ENCODE measurements around the gene ACOT7. TPM values are rescaled to one million over a fixed set of nuclear protein-coding genes. Genes with fewer than 3 reads are reported as not detected.

Gene ACOT7
- total and polyA plus RNA-seq, 2 experiments from 2014 or later: 167 to 169 TPM

DNA sequence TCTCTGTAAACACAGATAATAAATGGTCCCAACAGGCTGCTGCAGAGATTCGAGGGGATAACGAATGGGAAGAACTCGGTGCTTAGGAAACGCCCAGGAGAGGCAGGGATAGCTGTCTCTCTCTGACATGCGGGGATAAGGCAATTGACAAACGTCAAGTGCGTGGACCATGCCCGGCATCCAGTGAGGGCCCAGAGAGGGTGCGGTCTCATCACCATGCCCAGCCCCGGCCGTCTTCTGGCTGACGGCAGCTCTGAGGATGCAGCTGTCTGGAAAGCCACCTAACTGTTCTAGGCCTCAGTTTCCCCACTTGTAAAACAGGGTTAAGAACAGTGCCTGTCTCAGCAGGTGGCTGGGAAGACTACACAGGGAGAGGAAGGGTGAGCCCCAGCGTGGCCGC, 48.1 kb downstream of the ACOT7 start (continued):
- TF ChIP-seq, protein P1, sequence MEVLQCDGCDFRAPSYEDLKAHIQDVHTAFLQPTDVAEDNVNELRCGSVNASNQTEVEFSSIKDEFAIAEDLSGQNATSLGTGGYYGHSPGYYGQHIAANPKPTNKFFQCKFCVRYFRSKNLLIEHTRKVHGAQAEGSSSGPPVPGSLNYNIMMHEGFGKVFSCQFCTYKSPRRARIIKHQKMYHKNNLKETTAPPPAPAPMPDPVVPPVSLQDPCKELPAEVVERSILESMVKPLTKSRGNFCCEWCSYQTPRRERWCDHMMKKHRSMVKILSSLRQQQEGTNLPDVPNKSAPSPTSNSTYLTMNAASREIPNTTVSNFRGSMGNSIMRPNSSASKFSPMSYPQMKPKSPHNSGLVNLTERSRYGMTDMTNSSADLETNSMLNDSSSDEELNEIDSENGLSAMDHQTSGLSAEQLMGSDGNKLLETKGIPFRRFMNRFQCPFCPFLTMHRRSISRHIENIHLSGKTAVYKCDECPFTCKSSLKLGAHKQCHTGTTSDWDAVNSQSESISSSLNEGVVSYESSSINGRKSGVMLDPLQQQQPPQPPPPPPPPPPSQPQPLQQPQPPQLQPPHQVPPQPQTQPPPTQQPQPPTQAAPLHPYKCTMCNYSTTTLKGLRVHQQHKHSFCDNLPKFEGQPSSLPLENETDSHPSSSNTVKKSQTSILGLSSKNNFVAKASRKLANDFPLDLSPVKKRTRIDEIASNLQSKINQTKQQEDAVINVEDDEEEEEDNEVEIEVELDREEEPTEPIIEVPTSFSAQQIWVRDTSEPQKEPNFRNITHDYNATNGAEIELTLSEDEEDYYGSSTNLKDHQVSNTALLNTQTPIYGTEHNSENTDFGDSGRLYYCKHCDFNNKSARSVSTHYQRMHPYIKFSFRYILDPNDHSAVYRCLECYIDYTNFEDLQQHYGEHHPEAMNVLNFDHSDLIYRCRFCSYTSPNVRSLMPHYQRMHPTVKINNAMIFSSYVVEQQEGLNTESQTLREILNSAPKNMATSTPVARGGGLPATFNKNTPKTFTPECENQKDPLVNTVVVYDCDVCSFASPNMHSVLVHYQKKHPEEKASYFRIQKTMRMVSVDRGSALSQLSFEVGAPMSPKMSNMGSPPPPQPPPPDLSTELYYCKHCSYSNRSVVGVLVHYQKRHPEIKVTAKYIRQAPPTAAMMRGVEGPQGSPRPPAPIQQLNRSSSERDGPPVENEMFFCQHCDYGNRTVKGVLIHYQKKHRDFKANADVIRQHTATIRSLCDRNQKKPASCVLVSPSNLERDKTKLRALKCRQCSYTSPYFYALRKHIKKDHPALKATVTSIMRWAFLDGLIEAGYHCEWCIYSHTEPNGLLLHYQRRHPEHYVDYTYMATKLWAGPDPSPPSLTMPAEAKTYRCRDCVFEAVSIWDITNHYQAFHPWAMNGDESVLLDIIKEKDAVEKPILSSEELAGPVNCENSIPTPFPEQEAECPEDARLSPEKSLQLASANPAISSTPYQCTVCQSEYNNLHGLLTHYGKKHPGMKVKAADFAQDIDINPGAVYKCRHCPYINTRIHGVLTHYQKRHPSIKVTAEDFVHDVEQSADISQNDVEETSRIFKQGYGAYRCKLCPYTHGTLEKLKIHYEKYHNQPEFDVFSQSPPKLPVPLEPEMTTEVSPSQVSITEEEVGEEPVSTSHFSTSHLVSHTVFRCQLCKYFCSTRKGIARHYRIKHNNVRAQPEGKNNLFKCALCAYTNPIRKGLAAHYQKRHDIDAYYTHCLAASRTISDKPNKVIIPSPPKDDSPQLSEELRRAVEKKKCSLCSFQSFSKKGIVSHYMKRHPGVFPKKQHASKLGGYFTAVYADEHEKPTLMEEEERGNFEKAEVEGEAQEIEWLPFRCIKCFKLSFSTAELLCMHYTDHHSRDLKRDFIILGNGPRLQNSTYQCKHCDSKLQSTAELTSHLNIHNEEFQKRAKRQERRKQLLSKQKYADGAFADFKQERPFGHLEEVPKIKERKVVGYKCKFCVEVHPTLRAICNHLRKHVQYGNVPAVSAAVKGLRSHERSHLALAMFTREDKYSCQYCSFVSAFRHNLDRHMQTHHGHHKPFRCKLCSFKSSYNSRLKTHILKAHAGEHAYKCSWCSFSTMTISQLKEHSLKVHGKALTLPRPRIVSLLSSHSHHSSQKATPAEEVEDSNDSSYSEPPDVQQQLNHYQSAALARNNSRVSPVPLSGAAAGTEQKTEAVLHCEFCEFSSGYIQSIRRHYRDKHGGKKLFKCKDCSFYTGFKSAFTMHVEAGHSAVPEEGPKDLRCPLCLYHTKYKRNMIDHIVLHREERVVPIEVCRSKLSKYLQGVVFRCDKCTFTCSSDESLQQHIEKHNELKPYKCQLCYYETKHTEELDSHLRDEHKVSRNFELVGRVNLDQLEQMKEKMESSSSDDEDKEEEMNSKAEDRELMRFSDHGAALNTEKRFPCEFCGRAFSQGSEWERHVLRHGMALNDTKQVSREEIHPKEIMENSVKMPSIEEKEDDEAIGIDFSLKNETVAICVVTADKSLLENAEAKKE (CRISPR knock-in tag; IDR thresholded peaks at IDR 0.05): no peak
- TF ChIP-seq CREB1 (CRISPR knock-in tag; IDR thresholded peaks at IDR 0.05; ENCODE audit: low read depth): no peak
- no peak for TF ChIP-seq JUNB (IDR thresholded peaks at IDR 0.05; ENCODE audit: unreplicated experiment)

DNA sequence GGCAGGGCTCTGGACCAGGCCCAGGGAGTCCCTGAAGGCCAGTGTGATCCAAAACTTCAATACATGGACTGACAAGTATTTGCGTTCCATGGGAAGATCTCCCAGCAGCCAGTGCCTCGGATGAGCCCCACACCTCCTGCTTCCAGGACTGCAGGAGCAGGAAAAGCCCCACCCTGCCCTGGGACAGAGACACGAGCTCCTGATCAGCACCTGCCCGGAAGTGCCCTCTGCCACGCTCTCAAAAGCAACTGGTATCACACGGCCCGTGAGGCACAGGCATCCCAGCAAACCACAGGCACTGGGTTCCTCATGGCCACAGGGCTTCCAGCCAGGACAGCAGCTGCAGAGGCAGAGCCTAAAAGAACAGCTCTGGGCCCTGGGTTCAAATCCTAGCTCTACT, 48.6 kb downstream of the ACOT7 start:
- H3K27ac Mint-ChIP-seq: no peak overlapping the region
- Histone ChIP-seq H4K20me1 (replicated peaks; ENCODE audit: insufficient read depth) (peaks cover 21% of the 10 kb centered on the region), H3K27ac (ENCODE audit: low read depth) (no peak overlapping the region), H3K79me2 (replicated peaks; ENCODE audit: insufficient read depth) (peaks cover 9% of the 10 kb centered on the region; the same call in 1 of the 2 replicates), H3K4me1 (ENCODE audit: insufficient read depth) (no peaks in the 10 kb centered on the region), H3K36me3 (ENCODE audit: insufficient read depth) (no peaks in the 10 kb centered on the region), H3K27me3 (ENCODE audit: insufficient read depth) (no peaks in the 10 kb centered on the region), H2AFZ (no peak overlapping the region), H3F3A (replicated peaks; ENCODE audit: low read depth) (peaks cover 10% of the 10 kb centered on the region; the same call in 1 of the 2 replicates), H3K4me2 (no peak overlapping the region), H3K9me2 (ENCODE audit: insufficient read depth) (no peaks in the 10 kb centered on the region), H3K4me3 (no peak overlapping the region)
- ATAC-seq: no peak
- H3K4me3 Mint-ChIP-seq: no peak overlapping the region
- no peak for TF ChIP-seq CREB1 (CRISPR knock-in tag; IDR thresholded peaks at IDR 0.05; ENCODE audit: low read depth)
- no peak for TF ChIP-seq JUNB (IDR thresholded peaks at IDR 0.05; ENCODE audit: unreplicated experiment)
- no peak for TF ChIP-seq EZH2phosphoT487 (IDR thresholded peaks at IDR 0.05; ENCODE audit: unreplicated experiment)
- no peak for DNase-seq (ENCODE audit: low spot score)
- H3K27me3 Mint-ChIP-seq (ENCODE audit: insufficient read depth, low read depth, poor library complexity): peaks cover 10% of the 10 kb centered on the region
- H3K9me3 Mint-ChIP-seq: no peaks in the 10 kb centered on the region
- H3K4me1 Mint-ChIP-seq: peaks cover 13% of the 10 kb centered on the region
- H3K36me3 Mint-ChIP-seq (ENCODE audit: low read depth): peaks cover 10% of the 10 kb centered on the region

Data from GM23338 (cell line).